Measurements from ENCODE around the gene MPND. TPM values are rescaled to one million over a fixed set of nuclear protein-coding genes. Genes with fewer than 3 reads are reported as not detected.
A peak's percentile ranks its signal among the peaks of the same experiment; 100 is the strongest.

Gene MPND
- total and polyA plus RNA-seq, 2 of the 13 experiments (the other 11 are each of a cell fraction or from before 2014, with no cell fraction given): 10.8 to 15.8 TPM

- no peak for TF ChIP-seq ZNF180 (CRISPR knock-in tag; IDR thresholded peaks at IDR 0.05; ENCODE audit: borderline replicate concordance, low read depth)
- peak; percentile 78 for TF ChIP-seq ZNF335 (CRISPR knock-in tag; IDR thresholded peaks at IDR 0.05)
- no peak for TF ChIP-seq ZNF615 (CRISPR knock-in tag; IDR thresholded peaks at IDR 0.05; ENCODE audit: borderline replicate concordance)
- no peak for TF ChIP-seq ZBTB3 (CRISPR knock-in tag; IDR thresholded peaks at IDR 0.05; ENCODE audit: borderline replicate concordance, low read depth)
- TF ChIP-seq JUN (CRISPR knock-in tag; IDR thresholded peaks at IDR 0.05): no peak
- TF ChIP-seq KIAA2018 (CRISPR knock-in tag; IDR thresholded peaks at IDR 0.05; ENCODE audit: borderline replicate concordance): no peak
- no peak for TF ChIP-seq ZNF749 (CRISPR knock-in tag; IDR thresholded peaks at IDR 0.05; ENCODE audit: borderline replicate concordance)
- TF ChIP-seq ZNF550 (CRISPR knock-in tag; IDR thresholded peaks at IDR 0.05; ENCODE audit: borderline replicate concordance): no peak
- TF ChIP-seq ZNF549 (CRISPR knock-in tag; IDR thresholded peaks at IDR 0.05): no peak
- no peak for TF ChIP-seq FOXK2 (IDR thresholded peaks at IDR 0.05)
- no peak for TF ChIP-seq ZNF567 (CRISPR knock-in tag; IDR thresholded peaks at IDR 0.05; ENCODE audit: borderline replicate concordance)
- TF ChIP-seq BHLHE40 (IDR thresholded peaks at IDR 0.05; ENCODE audit: low read length): no peak
- TF ChIP-seq FOSL1 (CRISPR knock-in tag; IDR thresholded peaks at IDR 0.05; ENCODE audit: borderline replicate concordance): no peak
- peak; percentile 18; the same call in 1 of the 2 replicates for TF ChIP-seq ZC3H13 (CRISPR knock-in tag; IDR thresholded peaks at IDR 0.05)
- no peak for TF ChIP-seq TERF1 (CRISPR knock-in tag; IDR thresholded peaks at IDR 0.05)
- TF ChIP-seq ARID5B (CRISPR knock-in tag; IDR thresholded peaks at IDR 0.05): peak; percentile 48; the same call in 1 of the 2 replicates
These were observed 570 bp upstream of the MPND start (continued) for GRCh38 chr19:4342615-4343369.

All from HepG2 (cell line).